ENCODE measurements around the gene RFX2. TPM values are rescaled to one million over a fixed set of nuclear protein-coding genes. Genes with fewer than 3 reads are reported as not detected.

RFX2 gene
- total RNA-seq, 1 donor from 2014 or later: 20.9 TPM

DNA sequence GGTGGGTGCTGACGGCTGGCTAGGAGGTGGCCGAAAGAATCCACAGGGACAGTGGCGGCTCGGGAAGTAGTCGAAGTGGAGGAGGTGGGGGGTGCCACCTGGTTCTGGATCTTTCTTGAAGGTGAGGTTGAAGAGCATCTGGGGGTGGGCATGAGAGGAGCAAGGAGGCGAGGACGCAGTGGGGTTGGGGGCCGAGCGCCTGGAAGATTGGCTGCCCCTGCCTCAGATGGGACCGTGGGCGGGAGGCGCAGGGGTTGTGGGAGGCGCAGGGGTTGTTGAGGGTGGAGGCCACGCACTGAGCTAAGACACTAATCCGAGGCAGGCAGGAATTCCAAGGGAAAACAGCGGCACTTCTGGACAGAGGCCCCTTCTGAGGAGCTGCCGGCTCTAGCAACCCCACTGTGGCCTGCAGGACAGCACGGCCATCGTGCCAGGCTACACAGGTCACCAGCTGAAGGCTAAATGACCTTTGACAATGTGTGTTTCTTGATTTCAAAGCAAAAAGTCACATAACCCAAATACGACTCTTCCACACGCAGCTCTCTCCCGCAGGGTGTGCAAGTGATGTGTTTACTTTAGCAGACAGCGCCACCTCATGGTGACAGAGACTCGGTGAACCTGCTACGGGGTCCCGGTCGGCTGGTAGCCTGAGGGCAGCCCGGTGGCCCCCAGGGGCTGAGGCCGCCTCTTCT is 88.3 kb downstream of the RFX2 start:
- Histone ChIP-seq H3K4me1 (peaks cover 13% of the 10 kb centered on the region), H3K36me3 (peaks cover 20% of the 10 kb centered on the region), H3K4me3 (no peak overlapping the region), H3K27ac (peak overlapping the region; percentile 32), H3K9me3 (no peaks in the 10 kb centered on the region), H3K27me3 (ENCODE audit: low read depth) (no peaks in the 10 kb centered on the region)
- TF ChIP-seq, protein P1, sequence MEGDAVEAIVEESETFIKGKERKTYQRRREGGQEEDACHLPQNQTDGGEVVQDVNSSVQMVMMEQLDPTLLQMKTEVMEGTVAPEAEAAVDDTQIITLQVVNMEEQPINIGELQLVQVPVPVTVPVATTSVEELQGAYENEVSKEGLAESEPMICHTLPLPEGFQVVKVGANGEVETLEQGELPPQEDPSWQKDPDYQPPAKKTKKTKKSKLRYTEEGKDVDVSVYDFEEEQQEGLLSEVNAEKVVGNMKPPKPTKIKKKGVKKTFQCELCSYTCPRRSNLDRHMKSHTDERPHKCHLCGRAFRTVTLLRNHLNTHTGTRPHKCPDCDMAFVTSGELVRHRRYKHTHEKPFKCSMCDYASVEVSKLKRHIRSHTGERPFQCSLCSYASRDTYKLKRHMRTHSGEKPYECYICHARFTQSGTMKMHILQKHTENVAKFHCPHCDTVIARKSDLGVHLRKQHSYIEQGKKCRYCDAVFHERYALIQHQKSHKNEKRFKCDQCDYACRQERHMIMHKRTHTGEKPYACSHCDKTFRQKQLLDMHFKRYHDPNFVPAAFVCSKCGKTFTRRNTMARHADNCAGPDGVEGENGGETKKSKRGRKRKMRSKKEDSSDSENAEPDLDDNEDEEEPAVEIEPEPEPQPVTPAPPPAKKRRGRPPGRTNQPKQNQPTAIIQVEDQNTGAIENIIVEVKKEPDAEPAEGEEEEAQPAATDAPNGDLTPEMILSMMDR (IDR thresholded peaks at IDR 0.05): peak; percentile 80
- peak; percentile 84 to 85 for ATAC-seq
- intact Hi-C loops (cut with DNase I): no loop called here
- peak; percentile 75 for DNase-seq

DNA sequence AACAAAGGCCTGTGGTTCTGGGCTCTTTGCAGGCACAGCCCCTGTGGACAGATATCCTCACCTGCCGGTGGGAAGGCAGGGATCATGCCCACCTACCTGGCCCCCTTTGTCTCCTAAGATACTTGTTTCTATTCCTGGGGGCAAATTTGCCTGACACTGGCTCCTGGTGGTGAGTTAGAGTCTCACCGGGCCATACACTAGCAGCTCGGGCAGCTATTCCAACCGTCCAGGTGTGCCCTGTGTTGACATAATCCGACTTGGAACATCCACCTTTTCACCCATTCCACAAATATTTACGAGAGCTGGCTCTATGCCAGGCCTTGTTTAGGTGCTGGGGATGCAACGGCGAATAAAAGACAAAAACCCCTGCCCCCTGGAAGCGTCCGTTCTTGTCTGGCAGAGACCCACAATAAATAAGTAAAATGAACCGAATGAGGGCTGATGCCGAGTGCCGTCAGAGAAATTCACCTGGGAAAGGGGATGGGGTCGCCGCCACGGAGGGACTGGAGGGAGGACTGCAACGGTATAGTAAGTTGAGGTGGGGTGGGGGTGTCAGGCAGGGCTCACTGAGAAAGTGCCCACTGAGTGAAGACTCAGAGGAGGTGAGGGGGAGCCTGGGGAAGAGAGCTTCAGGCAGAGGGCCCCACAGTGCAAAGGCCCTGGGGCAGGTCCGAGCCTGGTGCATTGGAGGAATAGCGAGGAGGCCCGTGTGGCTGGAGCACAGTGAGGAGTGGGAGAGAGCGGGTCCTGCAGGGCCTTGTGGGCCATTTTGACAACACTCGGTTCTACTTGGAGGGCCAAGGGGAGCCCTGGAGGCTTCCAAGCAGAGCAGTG is 89.1 kb downstream of the RFX2 start:
- DNase-seq (peak; percentile 32), ATAC-seq (no peak)
- Histone ChIP-seq H3K27me3 (ENCODE audit: low read depth) (no peaks in the 10 kb centered on the region), H3K9me3 (no peaks in the 10 kb centered on the region), H3K4me1 (peaks cover 13% of the 10 kb centered on the region), H3K4me3 (no peak overlapping the region), H3K36me3 (peaks cover 12% of the 10 kb centered on the region), H3K27ac (no peak overlapping the region)
- TF ChIP-seq, protein P1 (IDR thresholded peaks at IDR 0.05): no peak
- intact Hi-C loops (cut with DNase I): no loop called here

DNA sequence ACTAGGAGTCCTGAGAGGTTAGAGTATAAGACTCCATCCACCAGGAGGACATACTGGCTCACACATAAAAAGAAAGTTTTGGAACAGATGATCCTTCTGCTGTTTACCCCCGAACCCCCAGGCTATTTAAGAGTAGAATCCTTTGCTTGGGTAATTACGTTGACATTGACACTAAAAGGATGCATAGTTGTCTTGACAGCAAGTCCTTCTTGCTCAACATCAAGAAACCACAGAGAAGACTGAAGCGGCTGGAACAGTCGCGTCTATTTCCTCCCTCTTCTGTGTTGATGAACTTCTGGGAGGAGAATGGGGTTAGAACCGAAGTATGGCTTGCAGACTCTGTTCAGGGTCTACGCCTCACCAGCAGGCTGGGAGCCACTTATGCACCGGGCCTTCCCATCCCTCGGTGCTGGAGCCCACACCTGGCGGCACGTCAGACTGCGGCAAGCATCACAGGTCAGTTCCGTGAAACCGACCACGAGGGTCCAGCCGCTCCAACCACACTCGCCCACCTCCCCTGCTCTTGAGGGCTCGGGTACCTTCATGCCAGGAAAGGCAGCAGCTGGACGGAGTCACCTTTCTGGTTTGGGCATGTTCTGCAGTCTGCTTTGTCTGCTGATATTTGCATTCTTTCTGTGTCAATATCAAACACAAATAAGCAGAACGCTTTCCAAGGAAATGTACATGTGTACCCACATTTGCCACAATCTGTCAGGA is 90.0 kb downstream of the RFX2 start:
- H3K4me3 ChIP-seq: no peak overlapping the region
- H3K9me3 ChIP-seq: no peaks in the 10 kb centered on the region
- peaks cover 5% of the 10 kb centered on the region for H3K36me3 ChIP-seq
- ATAC-seq: no peak
- intact Hi-C loops (cut with DNase I): no loop called here
- H3K27me3 ChIP-seq (ENCODE audit: low read depth): no peaks in the 10 kb centered on the region
- H3K4me1 ChIP-seq: peaks cover 13% of the 10 kb centered on the region
- DNase-seq: peak; percentile 45
- TF ChIP-seq, protein P1 (IDR thresholded peaks at IDR 0.05): no peak
- H3K27ac ChIP-seq: no peak overlapping the region

DNA sequence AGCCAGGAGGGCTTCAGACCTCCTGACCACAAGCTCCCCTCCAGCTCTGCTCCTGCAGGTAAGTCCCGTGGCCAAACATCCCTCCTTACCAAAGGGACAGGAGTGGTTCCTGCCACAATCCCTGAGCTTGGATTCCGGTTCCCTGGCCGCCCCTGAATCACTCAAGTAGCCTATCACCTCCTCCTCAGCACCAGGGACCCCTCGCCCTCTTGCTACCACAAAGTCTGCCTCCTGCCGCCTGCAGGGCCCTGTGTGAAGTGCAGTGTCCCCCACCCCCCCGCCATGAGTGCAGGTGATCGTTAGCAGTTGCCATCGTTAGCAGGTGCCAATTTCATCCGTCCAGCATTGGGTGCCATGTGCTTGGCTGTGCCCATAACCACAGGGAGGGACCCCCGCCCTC is 91.5 kb downstream of the RFX2 start:
- peak; percentile 37 for DNase-seq
- ATAC-seq: no peak

DNA sequence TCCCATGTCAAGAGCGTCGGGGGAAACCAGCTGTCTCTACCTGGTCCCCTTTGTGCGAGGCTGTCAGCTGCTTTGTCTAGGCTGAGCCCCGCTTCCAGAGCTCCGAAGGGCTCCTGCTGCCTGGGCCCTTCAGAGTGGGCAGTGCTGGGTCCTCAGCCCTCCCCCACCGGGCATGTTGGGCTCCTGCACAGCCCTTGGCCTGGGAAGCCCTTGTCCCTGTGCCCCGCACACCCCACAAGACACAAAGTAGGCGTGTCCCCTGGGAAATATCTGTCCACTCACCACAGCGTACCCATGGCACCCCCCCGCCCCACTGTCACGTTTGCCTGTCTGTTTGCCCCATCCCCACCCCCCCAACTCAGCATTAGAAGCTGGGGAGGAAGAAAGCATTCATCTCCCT is 92.7 kb downstream of the RFX2 start:
- no peaks in the 10 kb centered on the region for H3K9me3 ChIP-seq
- peaks cover 14% of the 10 kb centered on the region for H3K36me3 ChIP-seq
- H3K4me1 ChIP-seq: peaks cover 6% of the 10 kb centered on the region
- intact Hi-C loops (cut with DNase I): no loop called here
- DNase-seq (peak; percentile 28), ATAC-seq (no peak)
- H3K4me3 ChIP-seq: no peak overlapping the region
- no peak overlapping the region for H3K27ac ChIP-seq
- no peaks in the 10 kb centered on the region for H3K27me3 ChIP-seq (ENCODE audit: low read depth)
- TF ChIP-seq, protein P1 (IDR thresholded peaks at IDR 0.05): no peak

More for the DNA sequence above, 91.5 kb downstream of the RFX2 start:
- Histone ChIP-seq H3K36me3 (peaks cover 4% of the 10 kb centered on the region), H3K4me1 (peaks cover 13% of the 10 kb centered on the region), H3K27me3 (ENCODE audit: low read depth) (no peaks in the 10 kb centered on the region), H3K27ac (no peak overlapping the region), H3K4me3 (no peak overlapping the region), H3K9me3 (no peaks in the 10 kb centered on the region)
- intact Hi-C loops (cut with DNase I): no loop called here
- TF ChIP-seq, protein P1 (IDR thresholded peaks at IDR 0.05): no peak

Measured in lower lobe of right lung (tissue), 2 donors.